T-helper 9 cell (primary cell): ENCODE data around the gene RPUSD2.
A peak's percentile ranks its signal among the peaks of the same experiment; 100 is the strongest.
"Not testable (repeated sequence)": the region's sequence is repeated elsewhere in the genome, so short reads cannot be mapped to it uniquely, and the experiment has no call there.

Experiments
- DNase-seq: peaks from one replicate; pipeline ENCODE4 v3.0.0-alpha.2; 2020

The RPUSD2 gene

GRCh38 chr15:40565333-40566238 lies 3.5 kb upstream of the RPUSD2 start:
- no peak for DNase-seq

DNA sequence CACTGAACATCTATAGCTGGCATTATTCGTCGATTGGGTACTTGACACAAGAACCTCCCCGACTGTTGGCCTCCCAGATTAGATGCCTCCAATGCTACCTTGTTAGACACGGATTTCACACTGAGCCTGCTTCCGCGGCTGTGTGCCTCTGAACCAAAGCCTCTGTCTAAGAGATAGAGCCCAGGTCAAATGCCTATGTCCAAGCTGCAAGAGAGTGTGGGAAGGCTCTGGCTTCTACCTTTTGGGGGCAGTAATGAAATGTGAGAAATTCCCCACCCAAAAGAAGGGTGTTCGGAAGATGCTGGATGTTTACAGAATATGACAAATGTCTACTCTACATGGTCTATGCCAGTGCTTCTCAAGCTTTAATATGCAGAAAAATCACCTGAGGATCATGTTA lies 2.0 kb upstream of the RPUSD2 start:
- DNase-seq: no peak

- DNase-seq: no peak
Observed at GRCh38 chr15:40575113-40575512, 6.0 kb downstream of the RPUSD2 start.

DNA sequence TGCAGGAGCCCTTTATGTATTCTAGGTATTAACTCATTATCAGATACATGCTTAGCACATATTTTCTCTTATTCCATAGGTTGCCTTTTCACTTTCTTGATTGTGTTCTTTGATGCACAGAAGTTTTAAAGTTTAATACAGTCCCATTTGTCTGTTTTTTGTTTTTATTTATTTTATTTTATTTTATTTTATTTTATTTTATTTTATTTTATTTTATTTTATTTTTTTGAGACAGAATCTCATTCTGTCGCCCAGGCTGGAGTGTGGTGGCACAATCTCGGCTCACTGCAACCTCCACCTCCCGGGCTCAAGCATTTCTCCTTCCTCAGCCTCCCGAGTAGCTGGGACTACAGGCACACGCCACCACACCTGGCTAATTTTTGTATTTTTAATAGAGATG lies 7.8 kb downstream of the RPUSD2 start:
- not testable (repeated sequence) for DNase-seq

DNA sequence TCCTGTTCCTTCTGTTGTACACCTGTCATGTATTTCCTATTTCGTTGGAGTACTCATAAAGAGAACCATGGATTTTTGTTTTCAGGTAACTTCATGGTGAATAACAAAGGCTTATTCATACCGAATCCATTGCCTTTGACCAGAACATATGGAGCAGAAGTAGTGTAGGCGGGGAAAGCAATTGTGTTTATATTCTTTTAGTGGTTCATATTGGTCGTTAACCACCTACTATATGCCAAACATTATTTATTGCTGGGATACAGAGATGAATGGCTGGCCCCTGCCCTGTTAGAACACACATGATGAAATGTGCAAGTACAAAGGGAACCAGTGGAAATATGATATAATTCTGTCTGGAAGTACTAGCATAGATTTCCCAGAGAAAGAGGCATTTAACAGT lies 9.8 kb downstream of the RPUSD2 start:
- DNase-seq: no peak

DNA sequence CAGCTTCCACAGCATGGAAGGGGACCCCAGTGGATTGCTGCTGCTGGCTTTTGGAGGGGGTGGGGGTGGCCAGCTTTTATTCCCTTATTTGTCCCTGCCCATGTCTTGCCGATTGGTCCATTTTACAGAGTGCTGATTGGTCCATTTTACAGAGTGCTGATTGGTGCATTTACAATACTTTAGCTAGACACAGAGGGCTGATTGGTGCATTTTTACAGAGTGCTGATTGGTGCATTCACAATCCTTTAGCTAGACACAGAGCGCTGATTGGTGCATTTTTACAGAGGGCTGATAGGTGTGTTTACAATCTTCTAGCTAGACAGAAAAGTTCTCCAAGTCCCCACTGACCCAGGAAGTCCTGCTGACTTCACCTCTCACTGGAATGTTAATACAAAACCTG lies 12.7 kb downstream of the RPUSD2 start:
- DNase-seq: not testable (repeated sequence)

GRCh38 chr15:40582726-40583246 lies 13.7 kb downstream of the RPUSD2 start:
- DNase-seq: no peak

DNA sequence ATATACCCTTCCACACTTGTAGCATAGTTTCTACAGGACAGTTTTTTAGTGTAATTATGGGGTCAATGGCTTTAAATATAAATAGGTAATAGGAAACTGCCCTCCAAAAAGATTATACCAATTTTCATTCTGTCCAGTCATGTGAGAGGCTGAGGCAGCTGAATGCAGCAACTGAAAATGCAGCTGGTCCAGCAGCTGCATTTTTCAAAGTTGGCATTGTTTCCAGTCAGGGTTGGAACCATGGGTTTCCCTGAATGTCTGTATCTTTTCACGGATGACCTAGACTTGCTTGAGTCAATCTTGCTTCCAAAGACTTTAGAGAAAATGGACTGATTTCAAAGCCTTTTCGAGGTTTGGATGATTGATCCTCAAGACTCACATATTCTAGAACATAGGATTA lies 15.1 kb downstream of the RPUSD2 start:
- DNase-seq: no peak

DNA sequence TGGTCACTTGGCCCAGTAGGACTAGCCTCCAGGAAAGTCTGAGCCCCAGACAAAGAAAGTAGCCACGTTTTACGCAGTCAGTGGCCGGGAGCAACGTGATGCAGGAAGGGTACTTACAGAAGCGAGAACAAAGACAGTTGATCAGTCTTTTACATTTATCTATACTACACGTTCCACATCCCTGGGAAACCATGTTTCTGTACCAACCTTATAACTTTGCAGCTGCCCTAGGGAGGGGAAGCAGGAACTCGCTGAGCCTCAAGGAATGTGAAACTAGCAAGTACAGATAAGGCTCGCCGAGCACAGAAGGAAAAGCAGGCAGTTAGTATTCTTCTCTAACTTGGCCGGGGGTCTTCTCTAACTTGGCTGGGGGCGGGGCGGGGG lies 21.6 kb downstream of the RPUSD2 start:
- no peak for DNase-seq

- DNase-seq: no peak
Observed at GRCh38 chr15:40591389-40591788, 22.3 kb downstream of the RPUSD2 start.

GRCh38 chr15:40593165-40593564 lies 24.1 kb downstream of the RPUSD2 start:
- no peak for DNase-seq

GRCh38 chr15:40593588-40594428 lies 24.7 kb downstream of the RPUSD2 start, which contains the start of gene KNL1:
KNL1 (plus strand) TSS chr15:40594249; CDS start chr15:40602932, 8,683 bp downstream.
- peak; percentile 80 for DNase-seq

DNA sequence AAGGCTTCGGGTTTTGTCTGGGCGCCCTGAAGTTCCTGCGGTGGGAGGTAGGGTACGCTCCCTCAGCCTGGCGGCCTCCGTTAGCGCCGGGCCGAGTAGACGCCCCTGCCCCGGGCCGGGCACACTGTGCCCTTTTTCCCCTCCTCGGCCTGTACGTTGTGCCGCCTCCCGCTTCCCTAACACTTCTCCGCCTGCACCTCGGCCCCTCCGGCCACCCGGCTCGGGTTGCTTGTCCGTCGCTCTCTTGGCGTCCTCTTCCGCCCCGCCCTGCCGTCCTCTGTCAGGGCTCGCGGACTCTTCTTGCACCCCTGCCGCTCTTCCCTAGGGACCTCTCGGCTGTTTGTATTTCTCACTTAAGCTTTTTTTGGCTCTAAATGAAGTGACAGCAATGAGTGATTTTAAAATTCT lies 25.3 kb downstream of the RPUSD2 start:
- DNase-seq: peak; percentile 20

DNA sequence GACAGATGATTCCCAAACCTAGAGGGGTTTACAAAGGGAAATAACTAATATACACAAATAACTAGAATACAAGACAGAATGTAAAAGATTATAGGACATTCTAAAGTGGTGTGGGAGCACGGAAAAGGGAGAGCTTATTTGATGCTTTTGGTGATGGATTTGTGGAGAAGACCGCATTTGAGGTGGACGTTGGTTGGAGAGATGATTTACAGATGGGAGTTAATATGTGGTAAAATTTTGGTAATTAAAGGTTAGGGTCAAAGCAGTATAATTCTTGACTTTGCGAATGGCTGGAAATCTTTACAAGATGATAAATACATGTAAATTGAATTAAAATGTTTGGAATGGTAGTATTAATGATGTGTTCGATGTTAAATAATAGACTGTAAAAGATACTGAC lies 26.1 kb downstream of the RPUSD2 start:
- DNase-seq: no peak

- no peak for DNase-seq
Observed at GRCh38 chr15:40595773-40596172, 26.7 kb downstream of the RPUSD2 start.

DNA sequence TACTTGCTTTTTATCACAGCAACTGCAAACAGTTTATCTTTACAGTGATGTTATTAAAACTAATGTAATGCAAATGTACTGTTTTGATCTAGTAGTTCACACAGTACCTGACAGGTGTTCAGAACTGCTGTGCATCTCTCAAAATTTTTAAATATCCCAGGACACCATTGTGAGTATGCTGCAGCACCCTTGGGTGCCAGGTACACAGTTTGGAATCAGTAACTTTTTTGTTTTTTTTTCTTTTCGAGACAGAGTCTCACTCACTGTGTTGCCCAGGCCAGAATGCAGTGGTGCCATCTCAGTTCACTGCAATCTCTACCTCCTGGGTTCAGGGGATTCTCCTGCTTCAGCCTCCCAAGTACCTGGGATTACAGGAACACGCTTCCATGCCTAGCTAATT lies 27.9 kb downstream of the RPUSD2 start:
- DNase-seq: no peak

GRCh38 chr15:40598126-40598525 lies 29.0 kb downstream of the RPUSD2 start:
- no peak for DNase-seq

- no peak for DNase-seq
Observed at GRCh38 chr15:40598672-40599071, 29.6 kb downstream of the RPUSD2 start.

DNA sequence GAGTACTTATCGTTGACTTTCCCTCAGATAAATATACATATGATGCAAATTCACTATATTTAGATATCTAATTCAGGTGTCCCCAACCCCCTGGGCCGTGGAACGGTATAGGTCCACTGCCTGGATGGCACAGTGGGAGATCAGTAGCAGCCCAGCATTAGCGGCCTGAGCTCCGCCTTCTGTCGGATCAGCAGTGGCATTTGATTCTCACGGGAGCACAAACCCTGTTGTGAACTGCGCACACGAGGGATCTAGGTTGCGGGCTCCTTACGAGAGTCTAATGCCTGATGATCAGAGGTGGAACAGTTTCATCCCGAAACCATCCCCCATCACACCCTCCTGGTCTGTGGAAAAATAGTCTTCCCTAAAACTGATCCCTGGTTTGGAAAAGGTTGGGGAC lies 31.9 kb downstream of the RPUSD2 start:
- no peak for DNase-seq

DNA sequence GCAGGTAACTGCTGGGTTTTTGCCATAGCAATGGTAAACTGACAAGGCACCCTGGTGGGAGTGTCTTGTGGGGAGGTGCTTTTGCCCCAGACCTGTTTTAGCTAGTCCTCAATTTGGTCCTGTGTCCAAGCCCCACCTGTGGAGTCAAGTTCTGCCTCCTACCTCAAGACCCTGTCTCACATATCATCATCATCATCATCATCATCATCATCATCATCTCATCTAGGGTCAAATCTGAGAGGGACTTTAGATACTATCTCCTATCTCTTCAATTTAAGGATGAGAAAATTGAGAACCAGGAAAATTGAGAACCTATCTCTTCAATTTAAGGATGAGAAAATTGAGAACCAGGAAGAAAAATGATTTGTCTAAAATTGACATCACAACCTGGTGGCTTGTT lies 34.8 kb downstream of the RPUSD2 start:
- DNase-seq: no peak

GRCh38 chr15:40613080-40613479 lies 44.0 kb downstream of the RPUSD2 start:
- DNase-seq: no peak

GRCh38 chr15:40618023-40618422 lies 48.9 kb downstream of the RPUSD2 start:
- no peak for DNase-seq

DNA sequence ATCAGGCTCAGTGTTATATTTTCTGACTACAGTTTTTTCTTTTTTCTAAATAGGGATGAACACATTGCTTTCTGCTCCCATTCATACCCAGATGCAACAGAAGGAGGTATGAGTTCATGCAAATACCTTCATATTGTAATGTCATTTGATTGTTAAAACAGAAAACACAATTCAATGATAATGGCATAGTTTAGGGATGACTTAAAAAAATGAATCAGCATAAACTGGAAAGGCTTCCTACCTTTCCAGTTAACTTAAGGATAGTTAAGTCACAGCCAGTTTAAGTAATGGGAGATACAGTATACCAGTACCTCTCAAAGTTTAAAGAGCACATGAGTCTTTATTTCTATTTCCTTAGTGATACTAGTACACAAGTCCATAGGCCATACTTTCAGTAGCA lies 49.8 kb downstream of the RPUSD2 start:
- no peak for DNase-seq

DNA sequence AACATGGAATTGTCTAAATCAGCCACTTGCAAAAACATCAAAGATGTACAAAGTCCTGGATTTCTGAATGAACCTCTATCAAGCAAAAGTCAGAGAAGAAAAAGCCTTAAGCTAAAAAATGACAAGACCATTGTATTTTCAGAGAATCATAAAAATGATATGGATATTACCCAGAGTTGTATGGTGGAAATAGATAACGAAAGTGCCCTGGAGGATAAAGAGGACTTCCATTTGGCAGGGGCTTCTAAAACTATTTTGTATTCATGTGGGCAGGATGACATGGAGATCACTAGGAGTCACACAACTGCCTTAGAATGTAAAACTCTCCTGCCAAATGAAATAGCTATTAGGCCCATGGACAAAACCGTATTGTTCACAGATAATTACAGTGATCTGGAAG lies 54.3 kb downstream of the RPUSD2 start:
- DNase-seq: no peak
